Measurements from ENCODE around the gene ANO1. TPM values are rescaled to one million over a fixed set of nuclear protein-coding genes. Genes with fewer than 3 reads are reported as not detected.

The ANO1 gene
- polyA plus RNA-seq, 4 donors = 1.1 to 8.3 (median 2.9) TPM; not detected in 1

DNA sequence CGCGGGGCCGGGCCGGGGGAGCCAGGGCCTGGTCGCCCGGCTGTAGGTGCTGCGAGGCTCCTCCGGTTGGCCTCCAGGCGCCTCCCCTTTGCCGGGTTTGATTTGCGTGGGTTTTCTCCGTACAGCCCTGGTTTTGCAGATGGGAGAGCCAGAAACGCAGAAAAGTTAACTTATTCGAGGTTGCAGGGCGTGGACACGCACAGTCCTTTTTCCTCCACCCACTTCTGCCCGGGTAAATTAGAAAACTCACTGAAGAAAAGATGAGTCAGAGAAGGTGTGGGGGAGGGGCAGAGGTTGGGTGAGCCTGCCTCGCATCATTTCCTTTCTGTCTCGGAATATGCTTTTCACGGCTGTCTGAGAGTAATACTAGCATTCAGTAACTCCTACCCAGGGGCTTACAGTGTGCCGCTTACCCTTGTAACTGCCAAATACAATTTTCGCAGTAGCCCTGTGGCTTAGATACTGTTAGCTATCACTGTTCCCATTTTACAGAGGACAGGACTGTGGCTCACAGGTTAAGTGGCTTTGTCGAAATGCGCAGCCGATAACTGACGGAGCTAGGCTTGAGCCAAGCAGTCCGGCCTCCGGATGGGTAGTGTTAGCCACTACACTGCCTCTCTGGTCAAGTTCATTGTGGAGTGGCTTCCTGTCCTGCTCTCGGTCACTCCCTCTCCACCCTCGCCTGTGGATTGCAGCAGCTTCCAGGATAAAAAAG lies 125.8 kb downstream of the ANO1 start:
- H3K27me3 ChIP-seq (ENCODE audit: control insufficient read depth in 3 of 3, insufficient read depth in 3 of 3, low read length in 3 of 3) = no peaks in the 10 kb centered on the region
- H3K27ac ChIP-seq (ENCODE audit: low read depth in 1 of 3, low read length in 2 of 3) = peak overlapping the region; percentile 78 to 94 (median 91)
- peak overlapping the region; percentile 74 to 93 (median 81) for H3K4me3 ChIP-seq (ENCODE audit: low read depth in 1 of 3, low read length in 3 of 3)
- DNase-seq = peak; percentile 87 to 93
- H3K9me3 ChIP-seq (ENCODE audit: control insufficient read depth in 2 of 2, insufficient read depth in 1 of 2, low read depth in 1 of 2, low read length in 1 of 2) = peaks cover 0 to 11% of the 10 kb centered on the region in 2 donors
- H3K36me3 ChIP-seq (ENCODE audit: control insufficient read depth in 3 of 3, insufficient read depth in 2 of 3, low read depth in 1 of 3, low read length in 3 of 3) = peaks cover 6 to 36% (median 6%) of the 10 kb centered on the region in 3 donors
- FAIRE-seq = no peak
- WGBS, 3 donors = 2 to 3% (median 3%) methylated on average over 25 to 30 of the region's 30 CpGs
- peaks cover 5 to 20% (median 8%) of the 10 kb centered on the region in 3 donors for H3K4me1 ChIP-seq (ENCODE audit: control insufficient read depth in 3 of 3, insufficient read depth in 2 of 3, low read depth in 1 of 3, low read length in 2 of 3)

DNA sequence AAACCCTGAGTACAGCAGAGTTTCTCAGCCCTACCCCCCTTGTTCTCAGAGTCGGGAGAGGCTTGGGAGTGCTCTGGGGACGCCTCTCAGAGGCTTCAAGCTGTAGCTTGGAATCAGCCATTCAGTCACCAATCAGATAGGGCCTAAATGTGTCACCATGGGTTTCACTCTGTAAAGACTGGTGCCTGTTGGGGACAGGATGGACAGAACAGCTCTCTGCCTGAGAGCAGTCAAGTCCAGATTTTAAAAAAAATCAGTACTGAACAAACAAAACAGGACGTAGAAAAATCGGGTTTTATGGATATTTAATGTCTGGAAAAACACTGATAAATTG lies 126.3 kb downstream of the ANO1 start:
- Histone ChIP-seq H3K4me3 (ENCODE audit: low read depth in 1 of 3, low read length in 3 of 3) (peak overlapping the region; percentile 74 to 93 (median 81)), H3K27me3 (ENCODE audit: control insufficient read depth in 3 of 3, insufficient read depth in 3 of 3, low read length in 3 of 3) (no peaks in the 10 kb centered on the region), H3K27ac (ENCODE audit: low read depth in 1 of 3, low read length in 2 of 3) (peak overlapping the region; percentile 70 to 94 (median 78)), H3K36me3 (ENCODE audit: control insufficient read depth in 3 of 3, insufficient read depth in 2 of 3, low read depth in 1 of 3, low read length in 3 of 3) (peaks cover 6 to 40% (median 6%) of the 10 kb centered on the region in 3 donors), H3K4me1 (ENCODE audit: control insufficient read depth in 3 of 3, insufficient read depth in 2 of 3, low read depth in 1 of 3, low read length in 2 of 3) (peaks cover 5 to 20% (median 8%) of the 10 kb centered on the region in 3 donors), H3K9me3 (ENCODE audit: control insufficient read depth in 2 of 2, insufficient read depth in 1 of 2, low read depth in 1 of 2, low read length in 1 of 2) (peaks cover 0 to 11% of the 10 kb centered on the region in 2 donors)
- DNase-seq (no peak), FAIRE-seq (no peak)
- WGBS, 3 donors = 16 to 31% (median 25%) methylated on average over 4 of the region's 4 CpGs

DNA sequence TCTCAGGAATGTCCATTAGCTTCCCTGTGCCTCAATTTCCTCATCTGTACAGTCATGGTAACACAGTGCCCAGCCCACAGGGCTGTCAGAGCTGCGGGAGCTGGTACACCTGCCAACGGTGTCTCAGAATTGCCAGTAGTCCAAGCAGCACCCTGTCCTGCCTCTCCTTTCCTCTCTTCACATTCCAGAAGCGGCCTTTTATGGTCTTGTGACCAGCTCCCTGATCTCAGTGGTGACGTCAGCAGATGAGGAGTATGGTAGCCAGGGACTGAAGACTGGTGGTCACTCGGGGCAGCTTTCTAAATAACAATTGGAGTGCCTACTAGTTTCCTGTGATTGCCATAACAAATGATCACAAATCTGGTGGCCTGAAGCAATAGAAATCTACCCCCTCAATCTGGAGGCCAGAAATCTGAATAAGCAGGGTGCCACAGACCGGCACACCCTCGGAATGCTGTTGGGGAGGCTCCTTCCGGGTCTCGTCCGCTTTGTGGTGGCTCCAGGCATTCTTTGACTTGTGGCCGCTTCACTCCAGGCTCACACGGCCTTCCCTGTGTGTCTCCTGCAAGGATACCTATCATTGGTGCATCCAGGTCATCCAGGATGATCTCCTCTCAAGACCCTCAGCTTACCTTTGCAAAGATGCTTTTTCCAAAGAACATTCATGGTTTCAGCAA lies 127.1 kb downstream of the ANO1 start:
- DNase-seq = no peak
- Histone ChIP-seq H3K27ac (ENCODE audit: low read depth in 1 of 3, low read length in 2 of 3) (no peak overlapping the region), H3K4me1 (ENCODE audit: control insufficient read depth in 3 of 3, insufficient read depth in 2 of 3, low read depth in 1 of 3, low read length in 2 of 3) (peaks cover 5 to 20% (median 8%) of the 10 kb centered on the region in 3 donors), H3K9me3 (ENCODE audit: control insufficient read depth in 2 of 2, insufficient read depth in 1 of 2, low read depth in 1 of 2, low read length in 1 of 2) (peaks cover 0 to 10% of the 10 kb centered on the region in 2 donors), H3K4me3 (ENCODE audit: low read depth in 1 of 3, low read length in 3 of 3) (no peak overlapping the region), H3K36me3 (ENCODE audit: control insufficient read depth in 3 of 3, insufficient read depth in 2 of 3, low read depth in 1 of 3, low read length in 3 of 3) (peaks cover 6 to 43% (median 6%) of the 10 kb centered on the region in 3 donors), H3K27me3 (ENCODE audit: control insufficient read depth in 3 of 3, insufficient read depth in 3 of 3, low read length in 3 of 3) (no peaks in the 10 kb centered on the region)
- WGBS, 3 donors = 78 to 91% (median 88%) methylated on average over 12 of the region's 12 CpGs
- FAIRE-seq = no peak

DNA sequence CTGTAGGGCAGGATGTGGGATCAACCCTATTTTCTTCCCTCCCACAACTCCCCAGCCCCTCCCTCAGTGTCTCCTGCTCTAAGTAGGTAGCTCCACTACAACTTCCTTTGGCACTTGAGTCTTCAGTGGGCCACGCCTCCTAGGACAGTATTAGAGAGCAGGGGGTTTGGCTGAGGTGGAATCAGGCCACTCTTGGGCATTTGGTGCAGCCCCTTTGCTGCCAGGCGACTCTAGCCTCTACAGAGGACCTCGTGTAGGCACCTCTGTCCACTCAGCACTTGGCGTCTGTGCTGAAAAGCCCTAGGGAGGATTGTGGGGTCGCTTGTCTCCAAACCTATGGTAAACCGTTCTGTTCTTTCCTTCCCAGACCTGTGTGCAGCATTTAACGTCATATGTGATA lies 127.6 kb downstream of the ANO1 start:
- H3K4me1 ChIP-seq (ENCODE audit: control insufficient read depth in 3 of 3, insufficient read depth in 2 of 3, low read depth in 1 of 3, low read length in 2 of 3) = peaks cover 5 to 20% (median 8%) of the 10 kb centered on the region in 3 donors
- peaks cover 0 to 4% of the 10 kb centered on the region in 2 donors for H3K9me3 ChIP-seq (ENCODE audit: control insufficient read depth in 2 of 2, insufficient read depth in 1 of 2, low read depth in 1 of 2, low read length in 1 of 2)
- no peak overlapping the region for H3K27ac ChIP-seq (ENCODE audit: low read depth in 1 of 3, low read length in 2 of 3)
- 83 to 87% (median 87%) methylated on average over 7 of the region's 7 CpGs for WGBS, 3 donors
- peaks cover 6 to 43% (median 6%) of the 10 kb centered on the region in 3 donors for H3K36me3 ChIP-seq (ENCODE audit: control insufficient read depth in 3 of 3, insufficient read depth in 2 of 3, low read depth in 1 of 3, low read length in 3 of 3)
- no peak for DNase-seq
- no peaks in the 10 kb centered on the region for H3K27me3 ChIP-seq (ENCODE audit: control insufficient read depth in 3 of 3, insufficient read depth in 3 of 3, low read length in 3 of 3)
- H3K4me3 ChIP-seq (ENCODE audit: low read depth in 1 of 3, low read length in 3 of 3) = no peak overlapping the region
- FAIRE-seq = no peak

DNA sequence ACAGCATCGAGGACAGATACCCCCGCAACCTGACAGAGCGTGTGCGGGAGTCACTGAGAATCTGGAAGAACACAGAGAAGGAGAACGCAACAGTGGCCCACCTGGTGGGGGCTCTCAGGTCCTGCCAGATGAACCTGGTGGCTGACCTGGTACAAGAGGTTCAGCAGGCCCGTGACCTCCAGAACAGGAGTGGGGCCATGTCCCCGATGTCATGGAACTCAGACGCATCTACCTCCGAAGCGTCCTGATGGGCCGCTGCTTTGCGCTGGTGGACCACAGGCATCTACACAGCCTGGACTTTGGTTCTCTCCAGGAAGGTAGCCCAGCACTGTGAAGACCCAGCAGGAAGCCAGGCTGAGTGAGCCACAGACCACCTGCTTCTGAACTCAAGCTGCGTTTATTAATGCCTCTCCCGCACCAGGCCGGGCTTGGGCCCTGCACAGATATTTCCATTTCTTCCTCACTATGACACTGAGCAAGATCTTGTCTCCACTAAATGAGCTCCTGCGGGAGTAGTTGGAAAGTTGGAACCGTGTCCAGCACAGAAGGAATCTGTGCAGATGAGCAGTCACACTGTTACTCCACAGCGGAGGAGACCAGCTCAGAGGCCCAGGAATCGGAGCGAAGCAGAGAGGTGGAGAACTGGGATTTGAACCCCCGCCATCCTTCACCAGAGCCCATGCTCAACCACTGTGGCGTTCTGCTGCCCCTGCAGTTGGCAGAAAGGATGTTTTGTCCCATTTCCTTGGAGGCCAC lies 128.3 kb downstream of the ANO1 start:
- no peaks in the 10 kb centered on the region for H3K27me3 ChIP-seq (ENCODE audit: control insufficient read depth in 3 of 3, insufficient read depth in 3 of 3, low read length in 3 of 3)
- DNase-seq (no peak), FAIRE-seq (no peak)
- H3K27ac ChIP-seq (ENCODE audit: low read depth in 1 of 3, low read length in 2 of 3) = no peak overlapping the region
- peaks cover 5 to 20% (median 8%) of the 10 kb centered on the region in 3 donors for H3K4me1 ChIP-seq (ENCODE audit: control insufficient read depth in 3 of 3, insufficient read depth in 2 of 3, low read depth in 1 of 3, low read length in 2 of 3)
- no peaks in the 10 kb centered on the region for H3K9me3 ChIP-seq (ENCODE audit: control insufficient read depth in 2 of 2, insufficient read depth in 1 of 2, low read depth in 1 of 2, low read length in 1 of 2)
- no peak overlapping the region for H3K4me3 ChIP-seq (ENCODE audit: low read depth in 1 of 3, low read length in 3 of 3)
- WGBS, 3 donors = 96 to 97% (median 97%) methylated on average over 22 of the region's 22 CpGs
- peaks cover 6 to 43% (median 6%) of the 10 kb centered on the region in 3 donors for H3K36me3 ChIP-seq (ENCODE audit: control insufficient read depth in 3 of 3, insufficient read depth in 2 of 3, low read depth in 1 of 3, low read length in 3 of 3)

DNA sequence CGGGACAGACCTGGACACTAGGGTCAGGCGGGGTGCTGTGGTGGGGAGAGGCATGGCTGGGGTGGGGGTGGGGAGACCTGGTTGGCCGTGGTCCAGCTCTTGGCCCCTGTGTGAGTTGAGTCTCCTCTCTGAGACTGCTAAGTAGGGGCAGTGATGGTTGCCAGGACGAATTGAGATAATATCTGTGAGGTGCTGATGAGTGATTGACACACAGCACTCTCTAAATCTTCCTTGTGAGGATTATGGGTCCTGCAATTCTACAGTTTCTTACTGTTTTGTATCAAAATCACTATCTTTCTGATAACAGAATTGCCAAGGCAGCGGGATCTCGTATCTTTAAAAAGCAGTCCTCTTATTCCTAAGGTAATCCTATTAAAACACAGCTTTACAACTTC lies 128.9 kb downstream of the ANO1 start:
- DNase-seq = no peak
- Histone ChIP-seq H3K9me3 (ENCODE audit: control insufficient read depth in 2 of 2, insufficient read depth in 1 of 2, low read depth in 1 of 2, low read length in 1 of 2) (no peaks in the 10 kb centered on the region), H3K36me3 (ENCODE audit: control insufficient read depth in 3 of 3, insufficient read depth in 2 of 3, low read depth in 1 of 3, low read length in 3 of 3) (peaks cover 6 to 43% (median 6%) of the 10 kb centered on the region in 3 donors), H3K27me3 (ENCODE audit: control insufficient read depth in 3 of 3, insufficient read depth in 3 of 3, low read length in 3 of 3) (no peaks in the 10 kb centered on the region), H3K4me1 (ENCODE audit: control insufficient read depth in 3 of 3, insufficient read depth in 2 of 3, low read depth in 1 of 3, low read length in 2 of 3) (peaks cover 5 to 20% (median 8%) of the 10 kb centered on the region in 3 donors), H3K27ac (ENCODE audit: low read depth in 1 of 3, low read length in 2 of 3) (no peak overlapping the region), H3K4me3 (ENCODE audit: low read depth in 1 of 3, low read length in 3 of 3) (no peak overlapping the region)
- no peak for FAIRE-seq
- WGBS, 3 donors = 64 to 77% (median 76%) methylated on average over 6 of the region's 6 CpGs

DNA sequence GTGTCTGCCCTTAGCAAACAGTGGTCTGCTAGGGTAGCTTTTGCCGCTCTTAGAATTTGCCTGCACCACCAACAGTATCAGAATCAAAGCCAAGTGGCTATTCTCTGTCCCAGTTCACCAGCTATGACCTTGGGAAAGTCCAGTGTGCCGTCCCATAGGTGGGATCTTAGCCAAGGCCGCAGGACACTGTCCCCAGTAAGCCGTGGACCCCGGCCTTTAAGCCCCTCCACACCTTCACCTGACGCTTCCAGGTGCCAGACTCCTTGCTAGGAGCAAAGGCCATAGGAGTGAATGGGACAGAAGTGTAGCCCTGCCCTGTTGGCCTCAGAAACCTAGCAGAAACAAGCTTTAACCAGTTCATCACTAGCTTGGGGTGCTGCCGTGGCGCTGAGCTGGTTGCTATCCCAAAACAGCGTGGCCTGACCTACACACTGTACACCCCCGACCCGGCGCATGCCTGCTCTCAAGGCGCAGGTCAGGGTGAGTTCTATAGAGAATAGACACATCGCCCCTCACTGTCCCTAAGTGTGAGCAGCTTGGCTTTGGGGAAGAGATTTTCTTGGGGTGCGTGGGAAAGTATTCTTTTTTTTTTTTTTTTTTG lies 129.5 kb downstream of the ANO1 start:
- FAIRE-seq (no peak), DNase-seq (no peak)
- Histone ChIP-seq H3K27me3 (ENCODE audit: control insufficient read depth in 3 of 3, insufficient read depth in 3 of 3, low read length in 3 of 3) (no peaks in the 10 kb centered on the region), H3K4me3 (ENCODE audit: low read depth in 1 of 3, low read length in 3 of 3) (no peak overlapping the region), H3K4me1 (ENCODE audit: control insufficient read depth in 3 of 3, insufficient read depth in 2 of 3, low read depth in 1 of 3, low read length in 2 of 3) (peaks cover 5 to 16% (median 8%) of the 10 kb centered on the region in 3 donors), H3K27ac (ENCODE audit: low read depth in 1 of 3, low read length in 2 of 3) (no peak overlapping the region), H3K9me3 (ENCODE audit: control insufficient read depth in 2 of 2, insufficient read depth in 1 of 2, low read depth in 1 of 2, low read length in 1 of 2) (no peaks in the 10 kb centered on the region), H3K36me3 (ENCODE audit: control insufficient read depth in 3 of 3, insufficient read depth in 2 of 3, low read depth in 1 of 3, low read length in 3 of 3) (peaks cover 6 to 43% (median 6%) of the 10 kb centered on the region in 3 donors)
- WGBS, 3 donors = 82 to 84% (median 84%) methylated on average over 15 of the region's 15 CpGs

DNA sequence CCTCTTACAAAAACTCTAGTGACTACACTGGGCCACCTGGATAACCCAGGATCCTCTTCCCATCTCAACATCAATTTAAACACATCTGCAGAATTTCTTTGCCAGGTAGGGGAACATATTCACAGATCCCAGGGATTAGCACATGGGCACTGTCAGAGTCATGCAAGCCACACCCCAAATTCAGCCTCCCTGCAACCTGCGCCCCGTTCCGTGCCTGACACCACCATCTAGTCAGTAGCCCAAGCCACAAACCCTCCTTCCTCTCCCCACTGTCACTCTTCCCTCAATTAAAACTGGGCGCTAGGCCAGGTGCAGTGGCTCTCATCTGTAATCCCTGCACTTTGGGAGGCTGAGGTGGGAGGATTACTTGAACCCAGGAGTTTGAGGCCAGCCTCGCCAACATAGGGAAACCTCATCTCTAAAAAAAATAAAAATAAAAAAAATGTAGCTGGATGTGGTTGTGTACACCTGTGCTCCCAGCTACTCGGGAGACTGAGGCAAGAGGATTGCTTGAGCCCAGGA lies 131.3 kb downstream of the ANO1 start:
- Histone ChIP-seq H3K27ac (ENCODE audit: low read depth in 1 of 3, low read length in 2 of 3) (peak overlapping the region in 1 of 3 donors; percentile 6), H3K9me3 (ENCODE audit: control insufficient read depth in 2 of 2, insufficient read depth in 1 of 2, low read depth in 1 of 2, low read length in 1 of 2) (no peaks in the 10 kb centered on the region), H3K4me3 (ENCODE audit: low read depth in 1 of 3, low read length in 3 of 3) (no peak overlapping the region), H3K4me1 (ENCODE audit: control insufficient read depth in 3 of 3, insufficient read depth in 2 of 3, low read depth in 1 of 3, low read length in 2 of 3) (peaks cover 5 to 8% (median 7%) of the 10 kb centered on the region in 3 donors), H3K36me3 (ENCODE audit: control insufficient read depth in 3 of 3, insufficient read depth in 2 of 3, low read depth in 1 of 3, low read length in 3 of 3) (peaks cover 6 to 43% (median 6%) of the 10 kb centered on the region in 3 donors), H3K27me3 (ENCODE audit: control insufficient read depth in 3 of 3, insufficient read depth in 3 of 3, low read length in 3 of 3) (no peaks in the 10 kb centered on the region)
- FAIRE-seq (no peak), DNase-seq (no peak)
- WGBS, 3 donors = 76 to 93% (median 88%) methylated on average over 6 of the region's 6 CpGs

Data from small intestine (tissue), 7 donors.